K562 treated with DMSO at 1 percent for 12 hours (cell line): ENCODE data around the gene ZBTB32. TPM values are rescaled to one million over a fixed set of nuclear protein-coding genes. Genes with fewer than 3 reads are reported as not detected.

Source experiments
- total RNA-seq: library from RNA; unstranded; fragments of 300-600 nt; gene quantifications from 2 replicates; pipeline ENCODE4 v1.2.3, GENCODE V29; 2022; ENCODE audit not compliant: insufficient read depth

The ZBTB32 gene, protein sequence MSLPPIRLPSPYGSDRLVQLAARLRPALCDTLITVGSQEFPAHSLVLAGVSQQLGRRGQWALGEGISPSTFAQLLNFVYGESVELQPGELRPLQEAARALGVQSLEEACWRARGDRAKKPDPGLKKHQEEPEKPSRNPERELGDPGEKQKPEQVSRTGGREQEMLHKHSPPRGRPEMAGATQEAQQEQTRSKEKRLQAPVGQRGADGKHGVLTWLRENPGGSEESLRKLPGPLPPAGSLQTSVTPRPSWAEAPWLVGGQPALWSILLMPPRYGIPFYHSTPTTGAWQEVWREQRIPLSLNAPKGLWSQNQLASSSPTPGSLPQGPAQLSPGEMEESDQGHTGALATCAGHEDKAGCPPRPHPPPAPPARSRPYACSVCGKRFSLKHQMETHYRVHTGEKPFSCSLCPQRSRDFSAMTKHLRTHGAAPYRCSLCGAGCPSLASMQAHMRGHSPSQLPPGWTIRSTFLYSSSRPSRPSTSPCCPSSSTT
- not detected in 2 replicates for total RNA-seq

DNA sequence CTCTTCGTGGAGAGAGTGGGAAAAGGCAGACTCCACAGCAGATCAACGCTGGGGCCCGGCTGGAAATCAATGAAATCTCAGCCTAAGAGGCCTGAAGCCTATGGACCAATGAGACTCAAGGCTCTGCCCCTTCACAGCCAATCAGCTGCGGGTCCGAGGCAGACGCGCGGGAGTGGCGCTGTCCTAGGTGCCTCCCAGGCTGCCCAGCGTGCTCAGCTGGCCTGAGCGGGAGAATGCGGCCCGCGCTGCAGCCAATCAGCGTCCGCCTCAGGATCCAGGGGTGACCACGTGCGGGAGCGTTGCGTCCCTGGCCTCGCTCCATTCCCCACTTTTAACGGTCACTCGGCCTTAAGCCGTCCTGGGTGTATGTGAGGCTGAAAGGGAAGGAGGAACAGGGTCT is at the start of gene ZBTB32:
Gene ZBTB32, plus strand, starts transcription at position 341 of the 400 bp plus-strand sequence. CDS start 10,069 bp downstream, outside the sequence.

DNA sequence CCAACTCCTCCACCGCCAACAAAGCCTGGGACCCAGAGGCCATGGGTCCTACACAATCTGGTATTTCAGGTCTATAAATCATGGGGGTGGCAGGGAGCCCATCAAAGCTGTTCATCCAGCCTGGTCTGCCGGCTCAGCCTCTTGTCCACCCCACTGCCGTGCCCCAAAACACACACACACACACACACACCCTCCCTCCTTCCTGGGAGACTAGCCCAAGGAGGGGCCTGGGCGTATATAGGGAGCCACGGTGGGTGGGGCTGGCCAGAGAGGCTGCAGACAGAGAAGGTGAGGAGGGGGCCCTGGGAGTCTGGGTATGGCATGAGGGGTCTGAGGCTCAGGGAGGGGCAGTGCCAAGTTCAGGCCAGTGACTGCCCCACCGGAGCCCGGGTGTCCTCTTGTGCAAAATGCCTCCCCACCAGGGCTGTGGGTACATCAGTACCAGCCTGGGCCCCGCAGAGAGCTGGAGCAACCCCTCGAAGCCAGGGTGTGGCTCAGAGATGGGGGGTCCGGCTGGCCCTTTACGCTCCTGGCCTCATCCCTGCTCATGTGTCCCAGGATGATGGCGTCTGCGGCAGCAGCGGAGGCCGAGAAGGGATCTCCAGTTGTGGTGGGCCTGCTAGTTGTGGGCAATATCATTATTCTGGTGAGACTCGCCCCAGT is 38.0 kb upstream of the ZBTB32 start, which contains the start of gene UPK1A:
Gene UPK1A, plus strand, starts transcription at position 267 of the 663 bp plus-strand sequence. Its CDS starts 296 bp downstream, at position 563.

DNA sequence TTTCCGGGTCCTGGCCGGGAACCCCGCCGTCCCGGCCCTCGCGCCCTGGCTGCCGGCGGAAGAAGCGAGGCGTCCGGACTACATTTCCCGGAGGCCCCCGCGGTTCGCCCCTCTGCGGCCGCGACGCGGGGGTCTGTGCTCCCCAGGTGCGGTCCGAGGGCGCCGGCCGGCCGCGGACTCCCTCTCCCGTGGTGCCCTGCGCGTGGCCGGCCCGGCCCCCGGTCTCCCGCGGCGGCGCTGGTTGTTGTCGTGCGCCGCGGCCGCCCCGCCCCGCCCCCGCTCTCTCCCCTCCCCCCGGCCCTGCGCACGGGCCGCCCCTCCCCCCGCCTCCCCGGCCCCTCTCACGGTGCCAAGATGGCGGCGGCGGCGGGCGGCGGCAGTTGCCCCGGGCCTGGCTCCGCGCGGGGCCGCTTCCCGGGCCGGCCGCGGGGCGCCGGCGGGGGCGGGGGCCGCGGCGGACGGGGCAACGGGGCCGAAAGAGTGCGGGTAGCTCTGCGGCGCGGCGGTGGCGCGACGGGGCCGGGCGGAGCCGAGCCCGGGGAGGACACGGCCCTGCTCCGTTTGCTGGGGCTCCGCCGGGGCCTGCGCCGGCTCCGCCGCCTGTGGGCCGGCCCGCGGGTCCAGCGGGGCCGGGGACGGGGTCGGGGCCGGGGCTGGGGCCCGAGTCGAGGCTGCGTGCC is 13.4 kb downstream of the ZBTB32 start, which contains the start of gene KMT2B:
Gene KMT2B, plus strand, starts transcription at position 339 of the 680 bp plus-strand sequence. Its CDS starts 16 bp downstream, at position 355.

DNA sequence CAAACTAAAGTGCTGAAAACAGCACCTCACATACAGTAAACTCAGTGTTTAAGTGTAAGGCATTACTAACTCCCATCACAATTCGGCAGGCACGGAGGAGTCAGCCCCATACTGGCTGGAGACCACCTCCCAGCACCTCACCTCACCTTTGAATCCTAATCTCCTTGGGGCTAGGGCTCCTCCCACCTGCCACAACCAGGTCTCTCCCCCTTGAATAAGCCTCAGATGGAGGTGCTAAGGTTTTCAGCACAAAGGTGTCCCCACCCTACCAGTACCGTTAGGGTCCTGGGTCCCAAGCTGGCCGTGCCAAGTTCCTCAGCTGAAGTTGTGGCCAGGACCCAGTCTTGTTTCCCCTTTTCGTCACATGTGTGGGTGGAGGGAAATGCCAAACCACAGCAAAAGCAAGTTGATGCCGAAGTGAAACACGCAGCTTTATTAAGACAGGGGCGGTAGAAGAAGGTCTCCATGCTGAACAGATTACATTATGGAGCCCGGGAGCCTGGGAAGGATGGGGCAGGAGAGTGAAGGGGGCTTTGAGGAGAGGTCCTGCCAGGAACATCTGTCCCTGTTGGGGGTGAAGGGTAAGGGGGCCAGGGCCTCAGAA is 37.9 kb downstream of the ZBTB32 start, which contains the start of gene IGFLR1:
Gene IGFLR1, minus strand, starts transcription at position 332 of the 604 bp plus-strand sequence. CDS start 1,272 bp downstream, outside the sequence.

DNA sequence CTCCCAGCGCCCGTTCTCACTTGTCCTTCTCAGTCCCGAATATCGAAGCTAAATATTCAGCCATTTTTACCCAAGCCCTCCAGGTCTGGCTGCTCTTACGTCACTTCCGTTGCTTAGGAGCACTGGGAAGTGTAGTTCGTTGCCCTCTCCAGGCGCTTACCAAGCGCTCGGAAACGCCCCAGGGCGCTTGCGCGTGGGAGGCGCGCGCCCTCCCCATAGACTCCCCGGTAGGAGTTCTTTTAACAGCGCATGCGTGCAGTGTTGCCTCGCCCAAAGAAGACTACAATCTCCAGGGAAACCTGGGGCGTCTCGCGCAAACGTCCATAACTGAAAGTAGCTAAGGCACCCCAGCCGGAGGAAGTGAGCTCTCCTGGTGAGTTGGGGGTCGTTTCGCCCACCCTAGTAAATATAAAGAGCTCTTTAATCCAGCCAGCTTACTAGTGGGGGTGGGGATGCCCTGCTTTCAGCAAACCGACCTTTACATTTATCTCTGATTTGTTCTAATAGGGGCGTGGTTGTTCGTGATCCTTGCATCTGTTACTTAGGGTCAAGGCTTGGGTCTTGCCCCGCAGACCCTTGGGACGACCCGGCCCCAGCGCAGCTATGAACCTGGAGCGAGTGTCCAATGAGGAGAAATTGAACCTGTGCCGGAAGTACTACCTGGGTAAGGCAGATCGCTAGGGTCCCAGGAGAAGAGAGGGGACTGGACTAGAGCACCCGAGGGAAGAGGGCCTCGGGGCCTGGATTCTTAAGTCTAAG is 41.1 kb downstream of the ZBTB32 start, which contains the start of the genes PSENEN and U2AF1L4:
Gene PSENEN, plus strand, starts transcription at position 324 of the 759 bp plus-strand sequence. Its CDS starts 280 bp downstream, at position 604.
Gene U2AF1L4, minus strand, starts transcription at position 91 of the 759 bp plus-strand sequence. Its CDS starts 27 bp downstream, at position 64.

DNA sequence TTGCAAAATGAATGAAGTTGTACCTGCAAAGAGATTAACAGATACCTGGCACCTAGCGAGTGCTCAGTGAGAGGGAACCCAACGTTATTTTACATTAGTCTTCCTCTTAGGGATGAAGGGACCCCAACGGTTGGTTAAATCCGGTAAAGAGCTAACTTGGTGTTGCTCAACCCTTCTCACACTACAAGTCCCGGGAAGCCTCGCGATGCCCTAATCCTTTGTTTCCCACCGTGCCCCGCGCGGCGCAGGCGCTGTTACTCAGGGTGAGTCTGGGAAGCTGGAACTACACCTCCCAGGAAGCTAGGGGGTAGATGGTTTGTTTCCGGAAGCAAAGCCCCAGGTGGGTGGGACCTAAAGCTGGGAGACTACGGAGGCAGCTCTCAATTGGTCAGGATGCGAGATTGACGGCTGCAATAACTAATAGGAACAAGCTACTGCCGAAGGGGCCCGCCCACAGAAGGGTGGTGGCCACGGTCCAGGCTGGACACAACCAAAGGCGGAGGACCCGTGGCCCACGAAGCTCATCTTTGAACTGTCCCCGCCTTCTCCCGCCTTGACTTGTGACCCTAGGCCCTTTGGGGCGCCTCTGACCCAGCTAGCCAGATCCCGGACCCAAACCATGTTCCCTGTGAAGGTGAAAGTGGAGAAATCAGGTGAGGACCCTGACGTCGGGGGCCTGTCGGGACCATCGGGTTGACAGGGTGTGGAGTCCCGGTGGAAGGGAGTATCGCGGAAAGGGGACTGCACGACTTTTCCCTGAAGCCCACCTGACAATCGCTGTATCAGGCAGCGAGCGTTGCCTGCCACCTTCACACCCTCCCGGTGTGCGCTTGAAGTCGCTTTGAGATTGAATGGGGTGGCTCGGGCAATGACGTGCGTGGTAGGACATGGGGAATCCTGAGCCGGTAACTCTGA is 44.0 kb downstream of the ZBTB32 start, which contains the start of gene LIN37:
Gene LIN37, plus strand, starts transcription at position 471 of the 915 bp plus-strand sequence. Its CDS starts 149 bp downstream, at position 620.

DNA sequence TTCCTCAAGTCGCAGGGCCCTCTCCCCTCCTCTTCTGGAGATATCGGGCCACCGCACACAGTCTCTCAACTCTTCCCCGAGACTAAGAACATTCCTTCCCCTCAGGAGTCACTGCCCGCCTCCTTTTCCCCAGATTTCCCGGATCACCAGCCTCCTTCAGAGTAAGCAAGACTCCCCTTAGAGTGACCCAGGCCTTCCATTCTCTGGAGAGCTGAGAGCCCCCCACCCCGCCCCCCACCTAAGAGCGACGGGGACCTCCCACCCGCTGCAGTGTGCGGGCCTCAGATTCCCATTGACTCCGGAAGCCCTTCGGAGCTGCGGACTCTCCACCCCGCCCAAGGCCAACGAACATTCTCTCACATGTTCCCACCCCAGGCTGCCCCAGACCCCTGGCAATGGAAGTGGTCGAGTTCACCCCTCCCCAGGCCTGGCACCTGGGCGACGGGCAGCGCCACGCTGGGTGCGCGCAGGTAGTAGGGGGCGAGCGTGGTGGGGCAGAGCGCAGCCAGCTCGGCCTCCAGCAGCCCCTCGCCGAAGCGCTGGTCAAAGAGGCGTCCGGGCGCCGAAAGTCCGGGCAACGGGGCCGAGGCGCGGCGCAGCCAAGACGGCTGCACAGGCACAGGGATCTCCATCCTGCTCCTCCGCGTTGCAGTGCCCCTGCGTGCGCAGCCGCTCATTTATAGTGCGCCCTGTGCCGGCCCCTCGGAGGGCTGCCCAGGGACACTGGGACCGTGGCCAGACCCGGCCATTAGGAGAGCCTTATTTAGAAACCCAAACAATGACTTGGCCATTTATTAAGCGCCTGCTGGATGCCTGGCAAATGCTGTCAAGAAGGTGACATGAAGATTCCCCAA is 52.2 kb downstream of the ZBTB32 start, which contains the start of gene HSPB6:
Gene HSPB6, minus strand, starts transcription at position 653 of the 854 bp plus-strand sequence. Its CDS starts 21 bp downstream, at position 632.

DNA sequence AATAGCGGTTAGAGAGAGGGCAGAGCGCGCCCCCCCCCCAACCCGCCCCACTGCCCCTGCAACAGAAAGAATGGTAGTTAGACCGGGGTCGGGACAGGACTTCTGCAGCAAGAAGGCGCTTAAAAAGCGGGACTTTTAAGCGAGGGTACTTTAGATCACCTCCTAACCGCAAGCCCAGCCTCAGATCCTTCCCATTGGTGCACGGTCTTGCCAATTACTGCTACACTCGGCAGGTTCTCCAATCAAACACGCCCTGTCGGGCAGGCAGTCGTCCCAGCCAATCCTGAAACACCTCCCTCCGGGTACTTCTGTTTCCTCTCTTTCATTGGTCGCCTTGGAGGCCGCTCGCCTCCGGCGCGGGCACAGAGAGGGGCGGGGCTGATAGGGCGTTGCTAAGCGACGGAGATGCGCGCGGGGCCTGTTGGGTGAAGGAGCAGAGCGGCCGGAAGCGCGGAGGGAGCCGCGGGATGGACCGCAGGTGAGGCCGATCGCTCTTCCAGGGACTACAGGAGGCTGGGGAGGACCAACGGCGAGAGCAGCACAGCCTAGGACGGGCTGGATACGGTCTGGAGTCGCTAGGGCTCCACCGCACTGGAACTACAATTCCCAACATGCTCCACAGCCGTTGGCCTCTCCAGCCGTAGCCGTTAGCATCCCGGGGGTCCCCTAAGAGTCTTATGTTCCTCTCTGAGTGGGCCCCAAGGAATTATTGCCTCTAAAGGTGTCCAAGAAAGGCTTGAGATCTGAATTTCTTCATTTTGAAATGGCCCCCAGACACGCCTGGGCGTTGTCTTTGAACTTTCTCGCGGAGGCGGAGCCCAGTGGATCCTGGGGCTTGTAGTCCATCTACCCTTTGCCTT is 53.6 kb downstream of the ZBTB32 start, which contains the start of gene PROSER3:
Gene PROSER3, plus strand, starts transcription at position 428 of the 860 bp plus-strand sequence. Its CDS starts 40 bp downstream, at position 468.

Other genes with a start within 250 kb of the ZBTB32 start
- not detected in 2 replicates for gene KRTDAP, start 214.1 kb upstream of the ZBTB32 start, total RNA-seq
- not detected in 2 replicates for gene DMKN, start 190.9 kb upstream of the ZBTB32 start, total RNA-seq
- gene SBSN, start 176.2 kb upstream of the ZBTB32 start, total RNA-seq, result not detected in 2 replicates
- gene GAPDHS, start 171.1 kb upstream of the ZBTB32 start, total RNA-seq, result not detected in 2 replicates
- 104 and 142 TPM in 2 replicates for gene TMEM147, start 158.9 kb upstream of the ZBTB32 start, total RNA-seq
- not detected in 2 replicates for gene ATP4A, start 140.9 kb upstream of the ZBTB32 start, total RNA-seq
- not detected in 2 replicates for gene PMIS2, start 118.4 kb upstream of the ZBTB32 start, total RNA-seq
- gene HAUS5, start 91.8 kb upstream of the ZBTB32 start, total RNA-seq, result 18.2 and 37.8 TPM in 2 replicates
- gene RBM42, start 75.5 kb upstream of the ZBTB32 start, total RNA-seq, result 182 and 236 TPM in 2 replicates
- 1.7 and 2.1 TPM in 2 replicates for gene ETV2, start 62.8 kb upstream of the ZBTB32 start, total RNA-seq
- gene COX6B1, start 56.2 kb upstream of the ZBTB32 start, total RNA-seq, result 995 and 1,433 TPM in 2 replicates
- not detected in 2 replicates for gene UPK1A, start 38.0 kb upstream of the ZBTB32 start, total RNA-seq
- 20.4 and 28.5 TPM in 2 replicates for gene KMT2B, start 13.4 kb downstream of the ZBTB32 start, total RNA-seq
- gene IGFLR1, start 37.9 kb downstream of the ZBTB32 start, total RNA-seq, result 10.9 and 19.2 TPM in 2 replicates
- 4.5 and 8.7 TPM in 2 replicates for gene U2AF1L4, start 40.9 kb downstream of the ZBTB32 start, total RNA-seq
- gene PSENEN, start 41.1 kb downstream of the ZBTB32 start, total RNA-seq, result 21.0 and 49.5 TPM in 2 replicates
- 24.0 and 25.9 TPM in 2 replicates for gene LIN37, start 44.0 kb downstream of the ZBTB32 start, total RNA-seq
- not detected in 2 replicates for gene HSPB6, start 52.5 kb downstream of the ZBTB32 start, total RNA-seq
- gene PROSER3, start 53.6 kb downstream of the ZBTB32 start, total RNA-seq, result 5.4 and 18.6 TPM in 2 replicates
- 4.2 and 5.9 TPM in 2 replicates for gene ARHGAP33, start 71.0 kb downstream of the ZBTB32 start, total RNA-seq
- not detected in 2 replicates for gene PRODH2, start 108.3 kb downstream of the ZBTB32 start, total RNA-seq
- gene NPHS1, start 147.9 kb downstream of the ZBTB32 start, total RNA-seq, result 1.3 and 1.9 TPM in 2 replicates
- gene KIRREL2, start 152.4 kb downstream of the ZBTB32 start, total RNA-seq, result 0.20 TPM in 1 of 2 replicates, not detected in the other
- gene APLP1, start 164.0 kb downstream of the ZBTB32 start, total RNA-seq, result 7.4 and 15.0 TPM in 2 replicates
- gene NFKBID, start 196.0 kb downstream of the ZBTB32 start, total RNA-seq, result 5.8 and 7.3 TPM in 2 replicates
- not detected in 2 replicates for gene HCST, start 198.0 kb downstream of the ZBTB32 start, total RNA-seq
- 18.6 and 31.0 TPM in 2 replicates for gene TYROBP, start 203.7 kb downstream of the ZBTB32 start, total RNA-seq
- gene LRFN3, start 231.8 kb downstream of the ZBTB32 start, total RNA-seq, result not detected in 2 replicates